GM19239 (cell line): ENCODE results near the gene RAD51B.
"Not testable (repeated sequence)": the region's sequence is repeated elsewhere in the genome, so short reads cannot be mapped to it uniquely, and the experiment has no call there.

Experiments
- DNase-seq: peaks from one replicate; pipeline ENCODE4 v3.0.0; 2011; ENCODE audit warnings: low spot score; ENCODE audit not compliant: insufficient read length
- FAIRE-seq: peaks from 2 replicates; lab custom pipeline; 2011; peaks lifted over from hg19 to GRCh38; lab: Jason Lieb, UNC

Gene RAD51B

GRCh38 chr14:68274725-68275124 lies 455.1 kb downstream of the RAD51B start:
- DNase-seq, result no peak
- FAIRE-seq, result peak; percentile 55

DNA sequence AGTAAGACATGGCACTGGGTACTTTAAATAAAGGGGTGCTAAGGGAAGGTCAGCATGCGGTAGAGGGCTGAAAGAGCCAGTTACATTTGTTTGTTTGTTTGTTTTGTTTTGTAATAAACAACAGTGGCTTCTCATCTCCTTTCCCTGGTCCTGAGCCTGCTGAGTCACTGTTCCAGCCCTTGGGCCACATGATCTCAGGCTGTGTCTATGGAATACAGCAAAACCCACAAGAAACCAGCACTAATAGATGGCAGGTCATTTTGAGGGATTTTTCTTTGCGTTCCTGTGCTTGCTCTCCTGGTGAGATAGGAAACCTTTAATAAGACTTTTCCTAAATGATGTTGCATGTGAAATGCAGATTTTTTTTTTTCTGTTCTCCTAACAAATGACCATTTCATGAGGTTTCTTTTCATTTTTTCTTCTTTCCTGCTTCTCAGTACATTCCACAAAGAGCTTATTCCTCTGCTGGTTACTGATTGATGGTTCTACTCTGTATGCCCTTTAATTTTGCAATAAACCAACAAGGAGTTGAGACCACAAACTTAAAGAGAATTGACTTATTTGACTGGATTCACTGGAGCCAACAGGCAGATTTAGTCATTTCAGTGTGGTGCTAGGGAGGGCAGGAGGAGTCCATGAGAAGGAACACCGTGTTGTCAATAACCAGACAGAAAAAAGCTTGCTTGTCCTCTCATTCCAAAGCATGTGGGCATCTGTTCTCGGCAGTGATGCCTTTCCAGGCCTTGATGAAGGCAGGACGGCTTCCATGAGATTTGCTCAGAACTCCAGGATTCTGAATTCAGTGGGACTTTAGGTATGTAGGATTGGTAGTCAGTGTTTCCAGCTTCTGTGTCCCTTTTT lies 459.2 kb downstream of the RAD51B start:
- DNase-seq (no peak), FAIRE-seq (peak; percentile 82)

- FAIRE-seq (no peak), DNase-seq (no peak)
Measured at GRCh38 chr14:68279437-68279720, 459.8 kb downstream of the RAD51B start.

- FAIRE-seq (peak; percentile 97), DNase-seq (no peak)
Measured at GRCh38 chr14:68279777-68280233, 460.2 kb downstream of the RAD51B start.

DNA sequence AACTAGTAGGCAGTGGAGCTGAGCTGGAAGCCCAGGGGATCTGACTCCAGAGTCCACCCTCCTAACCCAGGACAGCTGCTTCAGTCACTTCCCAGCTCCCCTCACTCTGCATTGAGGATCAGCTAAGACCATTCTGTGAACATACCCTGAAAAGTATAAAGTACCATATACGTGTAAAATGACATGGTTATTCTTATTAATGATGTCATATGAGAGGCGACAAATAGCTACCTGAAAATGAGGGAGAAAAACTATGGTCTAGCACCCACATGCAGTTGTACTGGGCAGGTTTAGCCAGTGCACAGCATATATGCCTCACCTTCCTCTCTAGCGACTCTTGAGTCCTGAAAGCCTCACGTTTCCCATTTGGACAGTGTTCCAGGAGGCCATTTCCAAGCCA lies 461.9 kb downstream of the RAD51B start:
- DNase-seq (no peak), FAIRE-seq (no peak)

DNA sequence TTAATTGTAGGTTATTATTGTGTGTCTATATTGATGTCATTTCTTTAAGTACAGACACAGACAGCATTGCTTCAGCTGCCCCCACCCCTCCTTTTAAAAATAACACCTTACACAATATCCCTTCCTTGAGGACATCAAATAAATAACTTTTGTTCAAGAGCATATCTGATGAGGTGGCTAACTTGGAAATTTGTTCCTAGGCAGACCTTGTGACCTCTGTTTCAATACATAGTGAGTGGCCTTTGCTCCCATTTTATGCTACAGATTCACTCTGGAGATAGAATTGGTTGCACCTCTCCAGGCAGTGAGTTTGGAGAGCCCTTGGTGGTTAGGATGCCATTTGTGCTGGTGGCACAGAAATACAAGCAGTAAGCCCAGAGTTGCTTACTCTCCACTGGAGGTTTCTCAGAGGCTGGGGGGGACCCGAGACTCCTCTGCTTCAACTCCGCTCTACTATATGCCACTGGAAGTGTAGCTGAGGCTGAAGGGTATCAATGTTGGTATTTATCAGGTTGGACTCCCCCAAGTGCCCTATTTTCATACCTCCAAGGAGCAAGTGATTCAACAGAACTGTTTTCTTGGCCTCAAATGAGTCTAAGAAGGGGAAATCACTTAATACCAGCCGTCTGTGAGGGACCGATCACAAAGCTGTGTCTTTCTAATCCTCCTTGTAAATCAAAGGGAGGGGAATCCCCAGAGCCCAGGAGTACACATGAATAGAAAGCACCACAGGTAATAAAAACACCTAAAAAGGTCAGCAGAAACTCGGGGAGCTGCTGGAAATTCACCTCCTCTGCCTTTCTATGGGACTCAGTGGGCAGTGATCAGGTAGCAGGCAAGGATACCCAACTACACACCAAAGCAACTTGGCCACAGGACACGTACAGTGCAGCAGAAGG lies 463.1 kb downstream of the RAD51B start:
- DNase-seq (no peak), FAIRE-seq (no peak)

GRCh38 chr14:68283378-68284123 lies 464.0 kb downstream of the RAD51B start:
- DNase-seq (no peak), FAIRE-seq (peak; percentile 95)

GRCh38 chr14:68284333-68284732 lies 464.8 kb downstream of the RAD51B start:
- DNase-seq (no peak), FAIRE-seq (no peak)

DNA sequence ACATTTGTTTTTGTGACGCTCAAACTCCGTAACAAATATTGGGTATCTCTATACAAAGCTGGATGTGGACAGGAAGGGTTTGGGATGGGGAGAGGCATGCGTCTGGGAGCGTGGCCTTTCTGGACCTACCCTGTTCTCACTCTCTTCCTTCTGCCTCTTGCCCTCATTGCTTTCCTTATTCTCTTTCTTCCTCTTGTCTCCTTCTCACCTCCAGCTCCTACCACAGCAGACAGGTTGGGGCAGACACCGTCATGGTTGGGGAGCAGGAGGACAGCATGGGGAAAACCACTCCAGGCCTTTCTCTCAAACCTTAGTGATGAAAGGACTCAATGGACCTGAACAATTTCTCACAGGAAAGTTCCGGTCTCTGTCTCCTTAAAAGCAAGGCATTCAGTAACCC lies 465.3 kb downstream of the RAD51B start:
- DNase-seq, result no peak
- FAIRE-seq, result no peak

- DNase-seq, result no peak
- FAIRE-seq, result peak; percentile 96
Measured at GRCh38 chr14:68285421-68286179, 466.0 kb downstream of the RAD51B start.

DNA sequence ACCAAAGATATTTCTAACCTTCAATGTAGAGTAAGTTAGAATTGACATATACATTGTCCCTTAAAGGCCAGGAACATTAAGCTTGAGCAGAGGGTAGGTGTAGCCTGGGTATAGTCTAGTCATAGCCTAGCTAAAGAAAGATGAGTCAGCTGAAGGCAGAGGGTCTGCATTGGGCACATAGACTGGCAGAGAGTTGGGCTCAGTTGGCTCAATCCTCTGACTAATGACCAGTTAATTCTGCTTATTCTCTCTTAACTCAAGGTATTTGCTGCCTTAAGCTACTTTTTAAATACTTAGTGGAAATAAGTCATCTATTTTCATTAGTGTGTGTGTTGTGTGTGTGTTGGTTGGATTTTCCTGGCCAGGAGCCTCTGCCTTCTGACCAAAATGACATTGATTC lies 467.1 kb downstream of the RAD51B start:
- no peak for FAIRE-seq

DNA sequence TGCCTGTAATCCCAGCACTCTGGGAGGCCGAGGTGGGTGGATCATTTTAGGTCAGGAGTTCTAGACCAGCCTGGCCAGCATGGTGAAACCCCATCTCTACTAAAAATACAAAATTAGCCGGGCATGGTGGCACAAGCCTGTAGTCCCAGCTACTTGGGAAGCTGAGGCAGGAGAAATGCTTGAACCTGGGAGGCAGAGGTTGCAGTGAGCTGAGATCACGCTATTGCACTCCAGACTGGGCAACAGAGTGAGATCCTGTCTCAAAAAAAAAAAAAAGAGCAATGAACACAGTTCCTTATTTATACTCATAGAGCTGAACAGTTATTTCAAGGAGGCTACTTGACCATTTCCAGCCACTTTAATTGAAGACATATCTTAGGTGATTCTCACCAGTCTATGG lies 469.9 kb downstream of the RAD51B start:
- FAIRE-seq, DNase-seq: not testable (repeated sequence)

More for the DNA sequence above, 467.1 kb downstream of the RAD51B start:
- DNase-seq, result no peak

- DNase-seq, result no peak
- FAIRE-seq, result peak; percentile 65
Measured at GRCh38 chr14:68291820-68292219, 472.2 kb downstream of the RAD51B start.

DNA sequence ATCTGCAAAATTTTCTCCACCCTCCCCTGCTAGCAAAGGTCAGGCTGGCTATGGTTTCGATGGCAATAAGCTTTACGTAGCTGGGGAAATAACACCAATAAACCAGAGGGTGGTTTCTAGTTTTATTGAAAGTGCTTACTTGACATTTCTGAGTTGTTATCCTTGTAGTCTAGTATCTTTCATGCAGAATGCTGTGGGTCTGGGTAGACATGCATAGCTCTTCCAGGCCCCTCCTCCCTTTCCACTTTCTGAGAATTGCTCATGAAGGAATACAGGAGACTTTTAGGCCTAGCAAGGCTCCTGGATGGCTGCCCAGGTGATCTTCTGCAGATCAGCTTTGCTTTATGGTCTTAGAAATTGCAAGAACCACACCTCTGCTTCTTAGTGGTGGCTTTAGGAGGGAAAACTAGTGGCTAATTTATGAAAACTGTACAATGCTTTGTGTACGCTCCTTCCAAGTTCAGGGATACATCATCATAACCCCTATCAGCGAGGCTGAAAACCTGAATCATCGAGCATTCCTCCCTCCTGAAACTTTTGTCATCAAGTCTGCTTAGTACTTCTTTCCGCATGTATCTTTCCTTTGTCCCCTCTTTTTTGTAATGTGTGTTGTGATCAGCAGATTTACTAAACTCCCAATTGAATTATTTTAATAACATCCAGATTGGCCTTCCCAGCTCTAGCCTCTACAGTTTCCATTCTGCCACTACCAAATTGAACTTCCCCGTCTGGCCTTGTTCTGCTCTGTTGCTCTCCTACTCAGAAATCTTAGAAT lies 473.0 kb downstream of the RAD51B start:
- DNase-seq, result no peak
- FAIRE-seq, result peak; percentile 76

- DNase-seq, result no peak
- FAIRE-seq, result peak; percentile 79
Measured at GRCh38 chr14:68293404-68293803, 473.8 kb downstream of the RAD51B start.

GRCh38 chr14:68295316-68295816 lies 475.8 kb downstream of the RAD51B start:
- DNase-seq, result no peak
- FAIRE-seq, result no peak

GRCh38 chr14:68297039-68297438 lies 477.5 kb downstream of the RAD51B start:
- DNase-seq (no peak), FAIRE-seq (no peak)

GRCh38 chr14:68297876-68298468 lies 478.4 kb downstream of the RAD51B start:
- FAIRE-seq (no peak), DNase-seq (no peak)
